ENCODE measurements around the gene PSG7.
"Not testable (repeated sequence)": the region's sequence is repeated elsewhere in the genome, so short reads cannot be mapped to it uniquely, and the experiment has no call there.

- TF ChIP-seq CTCF, POLR2A (IDR thresholded peaks at IDR 0.05): not testable (repeated sequence)
Observed at GRCh38 chr19:42934726-42935125, 2.3 kb downstream of the PSG7 start.

Measured in stomach (tissue), 4 donors.